H9 (cell line): ENCODE data around the gene DUSP15. TPM values are rescaled to one million over a fixed set of nuclear protein-coding genes. Genes with fewer than 3 reads are reported as not detected.

Source experiments
- DNase-seq: peaks from one replicate; pipeline ENCODE4 v3.0.0-alpha.2; 2017
- H2AFZ ChIP-seq: one replicate; pipeline ENCODE4 v1.6.1; 2013; ENCODE audit warnings: mild to moderate bottlenecking, low read length, control low read depth, moderate library complexity
- H2AK5ac ChIP-seq: 2 replicates; pipeline ENCODE4 v1.6.1; 2013; ENCODE audit warnings: low read length, control low read depth, mixed read lengths; ENCODE audit not compliant: insufficient read length
- H2BK120ac ChIP-seq: one replicate; pipeline ENCODE4 v1.6.1; 2013; ENCODE audit warnings: low read depth, mild to moderate bottlenecking, low read length, control low read depth, inconsistent platforms; ENCODE audit not compliant: poor library complexity, severe bottlenecking
- H2BK12ac ChIP-seq: 2 replicates; pipeline ENCODE4 v1.6.1; 2013; ENCODE audit warnings: low read length, control low read depth, mixed read lengths, low read depth; ENCODE audit not compliant: insufficient read length
- H2BK15ac ChIP-seq: 2 replicates; pipeline ENCODE4 v1.6.1; 2013; ENCODE audit warnings: low read depth, low read length, control low read depth
- H2BK20ac ChIP-seq: one replicate; pipeline ENCODE4 v1.6.1; 2013; ENCODE audit warnings: low read depth, mild to moderate bottlenecking, low read length, control low read depth, inconsistent platforms; ENCODE audit not compliant: poor library complexity, severe bottlenecking
- H2BK5ac ChIP-seq: 2 replicates; pipeline ENCODE4 v1.6.1; 2013; ENCODE audit warnings: low read length, control low read depth, mixed read lengths; ENCODE audit not compliant: insufficient read length
- H3K14ac ChIP-seq: 2 replicates; pipeline ENCODE4 v1.6.1; 2013; ENCODE audit warnings: low read length, control low read depth; ENCODE audit not compliant: insufficient read depth
- H3K18ac ChIP-seq: 2 replicates; pipeline ENCODE4 v1.6.1; 2013; ENCODE audit warnings: low read depth, mild to moderate bottlenecking, mixed read lengths, low read length, control low read depth; ENCODE audit not compliant: insufficient read length
- H3K23ac ChIP-seq: 2 replicates; pipeline ENCODE4 v1.6.1; 2013; ENCODE audit warnings: low read length, control low read depth, mixed read lengths, low read depth; ENCODE audit not compliant: insufficient read length
- H3K23me2 ChIP-seq: 2 replicates; pipeline ENCODE4 v1.6.1; 2013; ENCODE audit warnings: low read depth, mild to moderate bottlenecking, mixed read lengths, low read length, control low read depth; ENCODE audit not compliant: insufficient read length, poor library complexity, severe bottlenecking
- H3K27ac ChIP-seq: 2 replicates; pipeline ENCODE4 v1.5.1; 2013; ENCODE audit warnings: low read length, control low read depth, mixed read lengths, low read depth; ENCODE audit not compliant: insufficient read length
- H3K27me3 ChIP-seq: 2 replicates; pipeline ENCODE4 v1.6.1; 2013; ENCODE audit warnings: low read length, control low read depth, inconsistent platforms; ENCODE audit not compliant: insufficient read depth
- H3K4ac ChIP-seq: 2 replicates; pipeline ENCODE4 v1.6.1; 2013; ENCODE audit warnings: low read depth, mild to moderate bottlenecking, control low read depth, inconsistent platforms, low read length, moderate library complexity
- H3K4me1 ChIP-seq: 2 replicates; pipeline ENCODE4 v1.6.1; 2013; ENCODE audit warnings: low read length, control low read depth, inconsistent platforms; ENCODE audit not compliant: insufficient read depth
- H3K4me2 ChIP-seq: 2 replicates; pipeline ENCODE4 v1.6.1; 2013; ENCODE audit warnings: low read length, control low read depth, mixed read lengths; ENCODE audit not compliant: insufficient read length, insufficient read depth
- H3K56ac ChIP-seq: 2 replicates; pipeline ENCODE4 v1.6.1; 2013; ENCODE audit warnings: low read depth, mild to moderate bottlenecking, mixed read lengths, low read length, control low read depth; ENCODE audit not compliant: insufficient read length
- H3K79me1 ChIP-seq: 2 replicates; pipeline ENCODE4 v1.6.1; 2013; ENCODE audit warnings: low read depth, mild to moderate bottlenecking, moderate library complexity, low read length, control low read depth, inconsistent platforms; ENCODE audit not compliant: insufficient read depth, poor library complexity, severe bottlenecking
- H3K79me2 ChIP-seq: 2 replicates; pipeline ENCODE4 v1.6.1; 2013; ENCODE audit warnings: low read length, control low read depth, inconsistent platforms; ENCODE audit not compliant: insufficient read depth
- H3K9ac ChIP-seq: 2 replicates; pipeline ENCODE4 v1.6.1; 2013; ENCODE audit warnings: low read length, control low read depth, mixed read lengths; ENCODE audit not compliant: insufficient read length; ENCODE audit errors: extremely low read depth
- H3K9me3 ChIP-seq: one replicate; pipeline ENCODE4 v1.6.1; 2013; ENCODE audit warnings: low read depth, low read length, inconsistent platforms; ENCODE audit not compliant: control insufficient read depth
- H3T11ph ChIP-seq: one replicate; pipeline ENCODE4 v1.6.1; 2013; ENCODE audit warnings: mild to moderate bottlenecking, low read length, control low read depth, inconsistent platforms
- H4K20me1 ChIP-seq: one replicate; pipeline ENCODE4 v1.6.1; 2013; ENCODE audit not compliant: control insufficient read depth, insufficient read length, insufficient read depth
- H4K5ac ChIP-seq: 2 replicates; pipeline ENCODE4 v1.6.1; 2013; ENCODE audit warnings: low read depth, mild to moderate bottlenecking, mixed read lengths, low read length, control low read depth; ENCODE audit not compliant: insufficient read length
- H4K8ac ChIP-seq: replicated peaks from 2 replicates; pipeline ENCODE4 v1.6.1; 2013; ENCODE audit warnings: low read length, control low read depth, mixed read lengths, low read depth; ENCODE audit not compliant: insufficient read length
- H4K91ac ChIP-seq: 2 replicates; pipeline ENCODE4 v1.6.1; 2013; ENCODE audit warnings: low read depth, mild to moderate bottlenecking, moderate library complexity, mixed read lengths, low read length, control low read depth; ENCODE audit not compliant: insufficient read length
- H3K27ac Mint-ChIP-seq, 3 experiments: 2 replicates in 2 of 3; 3 replicates in 1 of 3; pipeline ENCODE4 v1.8.0; 2020 to 2021; ENCODE audit warnings: mixed read lengths in 3 of 3, mild to moderate bottlenecking in 1 of 3, moderate library complexity in 1 of 3
- H3K27me3 Mint-ChIP-seq: 2 replicates; pipeline ENCODE4 v1.8.0; 2021; ENCODE audit warnings: low read depth, mild to moderate bottlenecking, moderate library complexity, mixed read lengths
- H3K36me3 Mint-ChIP-seq, 3 experiments: 2 replicates in 2 of 3; 3 replicates in 1 of 3; pipeline ENCODE4 v1.8.0; 2020 to 2021; ENCODE audit warnings: low read depth in 3 of 3, mixed read lengths in 3 of 3; ENCODE audit not compliant: insufficient read depth in 1 of 3
- H3K4me1 Mint-ChIP-seq, 2 experiments: 2 replicates each; pipeline ENCODE4 v1.8.0; 2020; ENCODE audit warnings: mixed read lengths in 2 of 2
- H3K4me3 Mint-ChIP-seq, 2 experiments: 2 replicates in 1 of 2; 3 replicates in 1 of 2; pipeline ENCODE4 v1.8.0; 2020 to 2021; ENCODE audit warnings: mild to moderate bottlenecking in 2 of 2, mixed read lengths in 2 of 2, moderate library complexity in 1 of 2
- H3K9me3 Mint-ChIP-seq, 2 experiments: 2 replicates in 1 of 2; 3 replicates in 1 of 2; pipeline ENCODE4 v1.8.0; 2020; ENCODE audit warnings: mild to moderate bottlenecking in 2 of 2, mixed read lengths in 2 of 2, moderate library complexity in 1 of 2
- CTCF ChIP-seq: fragments of 200-600 bp; sonication (generic); conservative IDR thresholded peaks from 3 replicates; pipeline ENCODE4 v1.8.0; 2021; ENCODE audit warnings: antibody characterized with exemption, mild to moderate bottlenecking
- WGBS: extraction: QIAGEN DNeasy Blood & Tissue Kit; methylation state at CpG from one replicate; pipeline ENCODE4 v1.1.7; 2013; ENCODE audit warnings: missing lambda C conversion rate, low lambda C conversion rate, mixed read lengths; ENCODE audit not compliant: insufficient read length; ENCODE audit errors: extremely low coverage; 5-methylcytosine and 5-hydroxymethylcytosine counted together
- total RNA-seq: library from RNA; stranded (reverse); gene quantifications from 2 replicates; pipeline ENCODE4 v1.2.1, GENCODE V29; 2021

Gene DUSP15
- total RNA-seq, 1 experiment from 2014 or later: 5.6 TPM

GRCh38 chr20:31833931-31834521 is 36.3 kb downstream of the DUSP15 start:
- Histone ChIP-seq H3K27me3 (no peaks in the 10 kb centered on the region), H3K4me1 (no peaks in the 10 kb centered on the region; the same call in 1 of the 2 replicates), H2BK5ac (no peak overlapping the region), H3K79me2 (no peaks in the 10 kb centered on the region), H2BK12ac (no peak overlapping the region), H4K20me1 (no peaks in the 10 kb centered on the region), H3K18ac (no peak overlapping the region), H3K4me2 (no peak overlapping the region), H2BK120ac (no peak overlapping the region), H2AK5ac (no peak overlapping the region), H3K27ac (no peak overlapping the region), H3K4ac (no peak overlapping the region), H3K9ac (no peak overlapping the region), H4K91ac (no peak overlapping the region), H4K5ac (no peak overlapping the region), H3K23me2 (no peaks in the 10 kb centered on the region), H3K9me3 (no peaks in the 10 kb centered on the region), H4K8ac (no peak overlapping the region), H3K79me1 (no peaks in the 10 kb centered on the region), H2BK15ac (no peak overlapping the region), H3K14ac (no peak overlapping the region), H2AFZ (no peak overlapping the region), H3K23ac (no peak overlapping the region), H2BK20ac (no peak overlapping the region), H3T11ph (no peak overlapping the region), H3K56ac (no peak overlapping the region)
- no peak for TF ChIP-seq CTCF
- Mint-ChIP-seq H3K9me3 (no peaks in the 10 kb centered on the region), H3K4me1 (peaks cover 21 to 23% of the 10 kb centered on the region in 2 experiments), H3K27me3 (peaks cover 2% of the 10 kb centered on the region), H3K36me3 (no peaks in the 10 kb centered on the region), H3K27ac (no peak overlapping the region), H3K4me3 (no peak overlapping the region)
- DNase-seq: no peak
- no CpG with 5 or more reads among the region's 20 CpGs for WGBS
